SU-DHL-6 (cell line): ENCODE results near the gene UQCR10.

ENCODE experiments used
- EZH2phosphoT487 ChIP-seq: fragments of 200-600 bp; sonication (generic), shearing (Covaris generic); conservative IDR thresholded peaks from 2 replicates; pipeline ENCODE4 v1.6.1; 2018; ENCODE audit warnings: mild to moderate bottlenecking, antibody characterized with exemption, low read length, moderate library complexity, mixed read lengths
- TF ChIP-seq, protein P1 (sequence below): fragments of 200-600 bp; sonication (generic); IDR thresholded peaks from one replicate; pipeline ENCODE4 v1.5.1; 2017; ENCODE audit warnings: antibody characterized with exemption, mild to moderate bottlenecking, low read length, moderate library complexity; ENCODE audit not compliant: insufficient read depth, poor library complexity, severe bottlenecking

DNA sequence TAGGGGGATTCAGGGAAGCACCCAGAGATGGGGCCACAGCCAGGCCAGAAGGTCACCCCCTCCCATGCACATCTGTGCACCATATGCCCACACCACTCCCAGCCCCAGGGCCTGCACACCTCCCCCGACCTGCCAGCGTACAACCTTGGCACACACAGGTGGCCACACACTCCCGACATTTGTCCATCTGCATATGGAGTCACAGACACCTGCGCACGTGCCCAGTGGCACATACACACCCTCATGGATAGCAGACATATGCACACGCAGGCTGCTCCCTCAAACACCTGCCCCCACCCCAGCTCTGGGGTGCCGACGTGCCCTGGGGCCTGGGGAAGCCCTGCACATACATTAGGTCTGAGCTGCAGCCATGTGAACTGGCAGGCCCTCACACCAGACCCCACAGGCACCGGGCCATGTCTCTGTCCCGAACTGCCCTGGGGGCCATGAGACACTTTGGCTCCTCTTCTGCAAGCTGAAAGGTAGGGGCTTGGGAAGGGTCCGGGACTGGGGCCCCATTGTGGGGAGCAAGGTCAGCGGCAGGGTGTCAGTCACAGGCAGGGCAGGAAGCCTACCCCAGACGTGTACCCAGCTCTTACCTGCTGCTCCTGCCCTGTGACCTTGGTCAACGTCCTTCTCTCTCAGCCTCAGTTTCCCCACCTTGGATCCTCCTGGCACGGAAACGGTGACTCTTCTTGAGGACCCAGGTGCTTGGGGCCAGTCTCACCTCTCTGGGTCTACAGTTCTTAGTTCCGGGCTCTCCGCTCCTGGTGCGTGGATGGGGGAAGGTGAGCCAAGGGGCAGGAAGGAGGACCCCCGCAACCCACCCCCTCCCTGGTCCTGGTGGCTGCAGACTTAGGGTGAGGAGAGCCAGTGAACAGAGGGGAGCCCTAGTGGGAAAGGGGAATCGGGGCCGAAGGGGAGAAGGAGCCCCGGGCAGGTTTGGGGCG is 47.9 kb upstream of the UQCR10 start:
- TF ChIP-seq, protein P1, sequence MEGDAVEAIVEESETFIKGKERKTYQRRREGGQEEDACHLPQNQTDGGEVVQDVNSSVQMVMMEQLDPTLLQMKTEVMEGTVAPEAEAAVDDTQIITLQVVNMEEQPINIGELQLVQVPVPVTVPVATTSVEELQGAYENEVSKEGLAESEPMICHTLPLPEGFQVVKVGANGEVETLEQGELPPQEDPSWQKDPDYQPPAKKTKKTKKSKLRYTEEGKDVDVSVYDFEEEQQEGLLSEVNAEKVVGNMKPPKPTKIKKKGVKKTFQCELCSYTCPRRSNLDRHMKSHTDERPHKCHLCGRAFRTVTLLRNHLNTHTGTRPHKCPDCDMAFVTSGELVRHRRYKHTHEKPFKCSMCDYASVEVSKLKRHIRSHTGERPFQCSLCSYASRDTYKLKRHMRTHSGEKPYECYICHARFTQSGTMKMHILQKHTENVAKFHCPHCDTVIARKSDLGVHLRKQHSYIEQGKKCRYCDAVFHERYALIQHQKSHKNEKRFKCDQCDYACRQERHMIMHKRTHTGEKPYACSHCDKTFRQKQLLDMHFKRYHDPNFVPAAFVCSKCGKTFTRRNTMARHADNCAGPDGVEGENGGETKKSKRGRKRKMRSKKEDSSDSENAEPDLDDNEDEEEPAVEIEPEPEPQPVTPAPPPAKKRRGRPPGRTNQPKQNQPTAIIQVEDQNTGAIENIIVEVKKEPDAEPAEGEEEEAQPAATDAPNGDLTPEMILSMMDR, result no peak
- no peak for TF ChIP-seq EZH2phosphoT487
